Neural progenitor cell (in vitro differentiated cells): Measurements from ENCODE around the gene PRDM7. TPM values are rescaled to one million over a fixed set of nuclear protein-coding genes. Genes with fewer than 3 reads are reported as not detected.

Experiments used
- DNase-seq: peaks from one replicate; pipeline ENCODE4 v3.0.0-alpha.2; 2016; ENCODE audit warnings: low spot score
- H2AFZ ChIP-seq: fragments of 200-600 bp; sonication (generic); replicated peaks from 2 replicates; pipeline ENCODE4 v1.6.1; 2016; ENCODE audit warnings: antibody characterized with exemption
- H3F3A ChIP-seq: fragments of 200-600 bp; sonication (generic); 2 replicates; pipeline ENCODE4 v1.6.1; 2016; ENCODE audit warnings: antibody characterized with exemption, low read depth
- H3K27ac ChIP-seq: fragments of 200-600 bp; sonication (generic); 2 replicates; pipeline ENCODE4 v1.5.1; 2016; ENCODE audit warnings: mild to moderate bottlenecking
- H3K27me3 ChIP-seq: fragments of 200-600 bp; sonication (generic); 2 replicates; pipeline ENCODE4 v1.6.1; 2016; ENCODE audit warnings: mild to moderate bottlenecking, moderate library complexity
- H3K36me3 ChIP-seq: fragments of 200-600 bp; sonication (generic); 2 replicates; pipeline ENCODE4 v1.5.1; 2016
- H3K4me1 ChIP-seq: fragments of 200-600 bp; sonication (generic); 2 replicates; pipeline ENCODE4 v1.6.1; 2016; ENCODE audit warnings: mixed run types
- H3K4me2 ChIP-seq: fragments of 200-600 bp; sonication (generic); 2 replicates; pipeline ENCODE4 v1.6.1; 2016
- H3K4me3 ChIP-seq: fragments of 200-600 bp; sonication (generic); 2 replicates; pipeline ENCODE4 v1.5.1; 2016
- H3K79me2 ChIP-seq: fragments of 200-600 bp; sonication (generic); 2 replicates; pipeline ENCODE4 v1.6.1; 2016; ENCODE audit warnings: low read depth
- H3K9ac ChIP-seq: fragments of 200-600 bp; sonication (generic); 2 replicates; pipeline ENCODE4 v1.6.1; 2016
- H3K9me3 ChIP-seq: fragments of 200-600 bp; sonication (generic); 2 replicates; pipeline ENCODE4 v1.5.1; 2016; ENCODE audit warnings: low read depth
- H4K20me1 ChIP-seq: fragments of 200-600 bp; sonication (generic); 2 replicates; pipeline ENCODE4 v1.6.1; 2016; ENCODE audit warnings: low read depth
- H3K27ac Mint-ChIP-seq: 3 replicates; pipeline ENCODE4 v1.8.0; 2021; ENCODE audit warnings: mixed read lengths
- H3K27me3 Mint-ChIP-seq: 2 replicates; pipeline ENCODE4 v1.8.0; 2022; ENCODE audit warnings: low read depth, mild to moderate bottlenecking, inconsistent platforms, moderate library complexity, mixed read lengths; ENCODE audit not compliant: insufficient read depth
- H3K36me3 Mint-ChIP-seq: 3 replicates; pipeline ENCODE4 v1.8.0; 2021; ENCODE audit warnings: mixed read lengths
- H3K4me1 Mint-ChIP-seq: 3 replicates; pipeline ENCODE4 v1.8.0; 2021; ENCODE audit warnings: mixed read lengths
- H3K4me3 Mint-ChIP-seq: 3 replicates; pipeline ENCODE4 v1.8.0; 2021; ENCODE audit warnings: mild to moderate bottlenecking, moderate library complexity, mixed read lengths
- H3K9me3 Mint-ChIP-seq: 3 replicates; pipeline ENCODE4 v1.8.0; 2020; ENCODE audit warnings: mixed read lengths
- CTCF ChIP-seq: fragments of 200-600 bp; sonication (generic); IDR thresholded peaks from 2 replicates; pipeline ENCODE4 v1.5.1; 2017; ENCODE audit warnings: antibody characterized with exemption, mild to moderate bottlenecking
- EZH2 ChIP-seq: fragments of 200-600 bp; sonication (generic); IDR thresholded peaks from 2 replicates; pipeline ENCODE4 v1.6.1; 2017; ENCODE audit warnings: antibody characterized with exemption, mild to moderate bottlenecking, moderate library complexity
- EZH2phosphoT487 ChIP-seq: fragments of 200-600 bp; sonication (generic); IDR thresholded peaks from 2 replicates; pipeline ENCODE4 v1.6.1; 2017; ENCODE audit warnings: antibody characterized with exemption
- total RNA-seq: library from RNA; depleted of rRNA; stranded (reverse); fragments of >200 nt; gene quantifications from 2 replicates; pipeline ENCODE4 v1.2.3, GENCODE V29; 2015; ENCODE audit warnings: low replicate concordance

PRDM7 gene
- total RNA-seq, 1 donor from 2014 or later, result not detected

GRCh38 chr16:90018652-90019542 is 58.2 kb downstream of the PRDM7 start, which contains the start of gene DBNDD1:
DBNDD1 (minus strand) TSS chr16:90019456; CDS start chr16:90019341, 115 bp downstream.
- H3K4me1 Mint-ChIP-seq, result peaks cover 20% of the 10 kb centered on the region
- TF ChIP-seq EZH2 (no peak), CTCF (no peak), EZH2phosphoT487 (no peak)
- Histone ChIP-seq H3K79me2 (peaks cover 4% of the 10 kb centered on the region), H3K4me2 (peak within 1 kb of the TSS; percentile 95), H3K27ac (no peak within 1 kb of the TSS), H2AFZ (peak within 1 kb of the TSS; percentile 98), H3K9me3 (no peaks in the 10 kb centered on the region), H3K36me3 (no peaks in the 10 kb centered on the region), H4K20me1 (no peaks in the 10 kb centered on the region), H3K4me1 (peaks cover 17% of the 10 kb centered on the region), H3K4me3 (peak within 1 kb of the TSS; percentile 93), H3K9ac (no peak within 1 kb of the TSS), H3F3A (peaks cover 33% of the 10 kb centered on the region), H3K27me3 (peaks cover 34% of the 10 kb centered on the region)
- DNase-seq, result peak; percentile 58
- H3K27ac Mint-ChIP-seq, result peak within 1 kb of the TSS; percentile 83
- no peaks in the 10 kb centered on the region for H3K9me3 Mint-ChIP-seq
- no peaks in the 10 kb centered on the region for H3K36me3 Mint-ChIP-seq
- H3K4me3 Mint-ChIP-seq, result peak within 1 kb of the TSS; percentile 89
- peaks cover 21% of the 10 kb centered on the region for H3K27me3 Mint-ChIP-seq

GRCh38 chr16:90018297-90018651 is 58.9 kb downstream of the PRDM7 start:
- H3K79me2 ChIP-seq, result peaks cover 4% of the 10 kb centered on the region
- no peak overlapping the region for H3K27ac ChIP-seq
- H3K4me2 ChIP-seq, result peak overlapping the region; percentile 85
- no peaks in the 10 kb centered on the region for H4K20me1 ChIP-seq
- peak overlapping the region; percentile 62 for H3K4me3 ChIP-seq
- TF ChIP-seq CTCF (no peak), EZH2phosphoT487 (no peak), EZH2 (no peak)
- H3K27me3 ChIP-seq, result peaks cover 34% of the 10 kb centered on the region
- Mint-ChIP-seq H3K4me1 (peaks cover 20% of the 10 kb centered on the region), H3K27me3 (peaks cover 21% of the 10 kb centered on the region), H3K9me3 (no peaks in the 10 kb centered on the region), H3K36me3 (no peaks in the 10 kb centered on the region), H3K27ac (no peak overlapping the region), H3K4me3 (peak overlapping the region; percentile 85)
- H3F3A ChIP-seq, result peaks cover 33% of the 10 kb centered on the region
- peaks cover 17% of the 10 kb centered on the region for H3K4me1 ChIP-seq
- peak overlapping the region; percentile 68 for H2AFZ ChIP-seq
- H3K9me3 ChIP-seq, result no peaks in the 10 kb centered on the region
- H3K36me3 ChIP-seq, result no peaks in the 10 kb centered on the region
- DNase-seq, result no peak
- H3K9ac ChIP-seq, result no peak overlapping the region

GRCh38 chr16:90016339-90016950 is 60.7 kb downstream of the PRDM7 start:
- no peak overlapping the region for H3K4me3 Mint-ChIP-seq
- Histone ChIP-seq H2AFZ (no peak overlapping the region), H3K27ac (no peak overlapping the region), H3K9me3 (no peaks in the 10 kb centered on the region), H4K20me1 (no peaks in the 10 kb centered on the region), H3K9ac (no peak overlapping the region), H3K4me1 (peaks cover 17% of the 10 kb centered on the region), H3K4me2 (no peak overlapping the region), H3K4me3 (no peak overlapping the region), H3K27me3 (peaks cover 34% of the 10 kb centered on the region), H3F3A (peaks cover 32% of the 10 kb centered on the region), H3K79me2 (peaks cover 4% of the 10 kb centered on the region), H3K36me3 (no peaks in the 10 kb centered on the region)
- H3K4me1 Mint-ChIP-seq, result peaks cover 16% of the 10 kb centered on the region
- TF ChIP-seq EZH2phosphoT487 (no peak), EZH2 (no peak), CTCF (no peak)
- peaks cover 26% of the 10 kb centered on the region for H3K27me3 Mint-ChIP-seq
- H3K36me3 Mint-ChIP-seq, result no peaks in the 10 kb centered on the region
- H3K27ac Mint-ChIP-seq, result no peak overlapping the region
- no peaks in the 10 kb centered on the region for H3K9me3 Mint-ChIP-seq
- DNase-seq, result no peak
